ENCODE results near the gene CD63. TPM values are rescaled to one million over a fixed set of nuclear protein-coding genes. Genes with fewer than 3 reads are reported as not detected.

The CD63 gene
- total and polyA plus RNA-seq, 2 of the 13 experiments (the other 11 are each of a cell fraction or from before 2014, with no cell fraction given), result 234 to 277 TPM

- TF ChIP-seq XBP1 (CRISPR knock-in tag; IDR thresholded peaks at IDR 0.05) (no peak), DZIP1 (CRISPR knock-in tag; IDR thresholded peaks at IDR 0.05) (no peak), ZBED4 (CRISPR knock-in tag; IDR thresholded peaks at IDR 0.05; ENCODE audit: borderline replicate concordance) (no peak), DMTF1 (CRISPR knock-in tag; IDR thresholded peaks at IDR 0.05) (no peak), ZNF670 (CRISPR knock-in tag; IDR thresholded peaks at IDR 0.05; ENCODE audit: borderline replicate concordance) (no peak), ZNF7 (CRISPR knock-in tag; IDR thresholded peaks at IDR 0.05) (no peak), ZNF644 (CRISPR knock-in tag; IDR thresholded peaks at IDR 0.05; ENCODE audit: low read depth) (0 out of 2 replicates have a peak, but pooled peaks have one; percentile 19), ZNF276 (CRISPR knock-in tag; IDR thresholded peaks at IDR 0.05; ENCODE audit: low read depth) (0 out of 2 replicates have a peak, but pooled peaks have one; percentile 26), HMG20A (CRISPR knock-in tag; IDR thresholded peaks at IDR 0.05; ENCODE audit: borderline replicate concordance) (0 out of 2 replicates have a peak, but pooled peaks have one; percentile 20), GMEB1 (CRISPR knock-in tag; IDR thresholded peaks at IDR 0.05; ENCODE audit: borderline replicate concordance) (peak; percentile 70), POLR2A (IDR thresholded peaks at IDR 0.05; ENCODE audit: insufficient read depth in 1 of 2, low read depth in 2 of 2, low read length in 2 of 2) (peak; percentile 55 to 60), ZNF101 (CRISPR knock-in tag; IDR thresholded peaks at IDR 0.05; ENCODE audit: borderline replicate concordance, low read depth) (no peak), GZF1 (CRISPR knock-in tag; IDR thresholded peaks at IDR 0.05) (no peak)
Measured at GRCh38 chr12:55715833-55716581, 12.8 kb downstream of the CD63 start, which contains the start of gene BLOC1S1 (continued).

Data from HepG2 (cell line).